Natural killer cell treated with Interleukin-12 subunit alpha and Interleukin-12 subunit beta and Interleukin-15 and Interleukin-18, amount 100 ng/mL, for 72 hours (primary cell): ENCODE results near the gene ATG2B. TPM values are rescaled to one million over a fixed set of nuclear protein-coding genes. Genes with fewer than 3 reads are reported as not detected.

Experiments used
- ATAC-seq, 2 donors: fragments of 150-1000 bp; cut with Tn5 transposase in 1 of 2; sonication (Bioruptor Pico), chemical (Tn5 transposase) in 1 of 2; 2 replicates each; pipeline ENCODE4 v1.10.0; 2021
- DNase-seq: peaks from one replicate; pipeline ENCODE4 v3.0.0; 2022; ENCODE audit warnings: low spot score
- H3K27ac Mint-ChIP-seq, 2 donors: 1 replicate in 1 of 2; 2 replicates in 1 of 2; pipeline ENCODE4 v1.8.0; 2022; ENCODE audit warnings: mixed read lengths in 2 of 2, mild to moderate bottlenecking in 1 of 2, moderate library complexity in 1 of 2
- H3K27me3 Mint-ChIP-seq, 2 donors: 1 replicate in 1 of 2; 2 replicates in 1 of 2; pipeline ENCODE4 v1.8.0; 2022; ENCODE audit warnings: mixed read lengths in 2 of 2
- H3K36me3 Mint-ChIP-seq: one replicate; pipeline ENCODE4 v1.8.0; 2022; ENCODE audit warnings: mixed read lengths
- H3K4me1 Mint-ChIP-seq, 2 donors: 1 replicate in 1 of 2; 2 replicates in 1 of 2; pipeline ENCODE4 v1.8.0; 2022; ENCODE audit warnings: low read depth in 2 of 2, mixed read lengths in 2 of 2, mild to moderate bottlenecking in 1 of 2
- H3K4me3 Mint-ChIP-seq: one replicate; pipeline ENCODE4 v1.8.0; 2022; ENCODE audit warnings: mixed read lengths
- H3K9me3 Mint-ChIP-seq: 2 replicates; pipeline ENCODE4 v1.8.0; 2022; ENCODE audit warnings: mixed read lengths
- total RNA-seq, 2 donors: library from RNA; stranded (reverse); gene quantifications; one replicate each; pipeline ENCODE4 v1.2.3, GENCODE V29; 2022

Gene ATG2B
- total RNA-seq, 2 donors from 2014 or later: 19.1 to 31.8 TPM

DNA sequence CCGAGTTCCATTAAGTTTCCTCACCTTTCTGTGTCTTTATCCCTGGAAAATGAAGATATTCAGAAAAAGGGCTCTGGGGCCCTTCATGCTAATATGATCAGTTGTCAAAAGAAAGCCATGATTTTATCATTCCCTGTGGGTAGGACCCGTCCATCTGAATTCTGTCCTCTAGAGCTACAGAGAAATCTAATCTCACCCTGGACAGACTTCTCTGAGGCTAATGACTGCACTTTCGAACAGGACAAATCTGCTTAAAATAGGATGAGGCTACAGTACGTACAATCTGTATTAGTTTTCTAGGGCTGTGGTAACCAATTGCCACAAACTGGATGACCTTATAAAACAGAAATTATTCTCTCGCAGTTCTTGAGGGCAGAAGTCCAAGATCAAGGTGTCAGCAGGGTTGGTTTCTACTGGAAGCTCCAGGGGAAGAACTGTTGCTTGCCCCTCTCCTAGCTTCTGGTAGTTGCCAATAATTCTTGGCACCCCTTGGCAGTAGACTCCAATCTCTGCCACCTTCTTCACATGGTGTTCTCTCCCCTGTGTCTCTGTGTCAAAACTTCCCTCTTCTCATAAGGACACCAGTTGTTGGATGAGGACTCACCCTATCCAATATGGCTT, 30.0 kb upstream of the ATG2B start:
- Mint-ChIP-seq H3K27me3 (peaks cover 8% of the 10 kb centered on the region in 2 donors), H3K9me3 (no peaks in the 10 kb centered on the region), H3K4me3 (peak overlapping the region; percentile 92), H3K4me1 (peaks cover 0 to 2% of the 10 kb centered on the region in 2 donors), H3K36me3 (no peaks in the 10 kb centered on the region), H3K27ac (no peak overlapping the region)
- DNase-seq (no peak), ATAC-seq (no peak)

- H3K27me3 Mint-ChIP-seq: peaks cover 5 to 8% of the 10 kb centered on the region in 2 donors
- ATAC-seq (peak; percentile 99), DNase-seq (peak; percentile 99)
- no peaks in the 10 kb centered on the region for H3K9me3 Mint-ChIP-seq
- H3K4me3 Mint-ChIP-seq: peak overlapping the region; percentile 92
- H3K4me1 Mint-ChIP-seq: peaks cover 0 to 2% of the 10 kb centered on the region in 2 donors
- no peaks in the 10 kb centered on the region for H3K36me3 Mint-ChIP-seq
- peak overlapping the region; percentile 58 to 67 for H3K27ac Mint-ChIP-seq
Measured at GRCh38 chr14:96391293-96392118, 28.4 kb upstream of the ATG2B start.

GRCh38 chr14:96390965-96391292, 27.8 kb upstream of the ATG2B start:
- Mint-ChIP-seq H3K4me1 (peaks cover 0 to 2% of the 10 kb centered on the region in 2 donors), H3K9me3 (no peaks in the 10 kb centered on the region), H3K27ac (peak overlapping the region; percentile 58 to 67), H3K36me3 (no peaks in the 10 kb centered on the region), H3K4me3 (peak overlapping the region; percentile 92), H3K27me3 (peaks cover 5 to 8% of the 10 kb centered on the region in 2 donors)
- DNase-seq (no peak), ATAC-seq (no peak)

GRCh38 chr14:96385385-96385784, 22.2 kb upstream of the ATG2B start:
- Mint-ChIP-seq H3K4me1 (peaks cover 6% of the 10 kb centered on the region in 2 donors), H3K27me3 (no peaks in the 10 kb centered on the region), H3K27ac (no peak overlapping the region), H3K36me3 (peaks cover 6% of the 10 kb centered on the region), H3K4me3 (no peak overlapping the region), H3K9me3 (no peaks in the 10 kb centered on the region)
- no peak for DNase-seq
- no peak for ATAC-seq

DNA sequence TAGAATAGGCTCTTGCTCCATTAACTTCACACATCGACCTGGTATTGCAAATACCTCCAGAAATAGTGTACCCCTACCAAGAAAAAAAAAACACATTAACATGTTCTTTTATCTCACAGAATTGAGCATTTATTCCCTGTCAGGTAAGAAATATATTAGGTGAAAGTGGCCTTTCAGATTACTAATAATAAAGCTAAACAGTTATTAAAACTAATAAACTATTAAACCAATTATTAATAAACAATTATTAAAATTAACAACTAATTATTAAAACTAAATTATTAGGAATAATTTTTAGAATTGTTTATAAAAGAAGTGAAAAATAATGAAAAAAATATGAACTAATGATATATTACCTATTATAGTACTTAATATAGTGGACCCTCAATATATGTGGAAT, 21.6 kb upstream of the ATG2B start:
- Mint-ChIP-seq H3K4me1 (peaks cover 6 to 8% of the 10 kb centered on the region in 2 donors), H3K27ac (no peak overlapping the region), H3K9me3 (no peaks in the 10 kb centered on the region), H3K27me3 (no peaks in the 10 kb centered on the region), H3K36me3 (peaks cover 6% of the 10 kb centered on the region), H3K4me3 (no peak overlapping the region)
- DNase-seq: no peak
- no peak for ATAC-seq

DNA sequence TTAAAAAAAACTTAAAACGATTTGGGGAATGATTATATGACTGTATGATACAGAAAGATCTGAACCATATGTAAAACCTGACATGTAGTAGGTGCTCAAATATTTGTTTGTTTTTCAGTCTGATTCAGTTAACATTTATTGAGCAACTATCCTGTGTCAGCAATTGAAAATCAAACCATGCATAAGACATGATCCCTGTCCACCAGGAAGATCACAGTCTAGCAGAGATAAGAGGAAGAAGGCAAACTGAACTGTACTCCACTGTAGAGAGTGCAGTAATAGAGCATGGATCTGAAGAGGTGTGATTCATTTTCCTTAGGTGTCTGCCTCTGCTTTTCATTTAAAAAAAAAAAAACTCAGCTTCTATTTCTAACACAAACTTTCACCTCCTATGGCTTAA, 20.9 kb upstream of the ATG2B start:
- H3K27me3 Mint-ChIP-seq: no peaks in the 10 kb centered on the region
- peaks cover 6 to 8% of the 10 kb centered on the region in 2 donors for H3K4me1 Mint-ChIP-seq
- no peak overlapping the region for H3K27ac Mint-ChIP-seq
- no peaks in the 10 kb centered on the region for H3K9me3 Mint-ChIP-seq
- peaks cover 6% of the 10 kb centered on the region for H3K36me3 Mint-ChIP-seq
- DNase-seq: no peak
- H3K4me3 Mint-ChIP-seq: no peak overlapping the region
- no peak for ATAC-seq

DNA sequence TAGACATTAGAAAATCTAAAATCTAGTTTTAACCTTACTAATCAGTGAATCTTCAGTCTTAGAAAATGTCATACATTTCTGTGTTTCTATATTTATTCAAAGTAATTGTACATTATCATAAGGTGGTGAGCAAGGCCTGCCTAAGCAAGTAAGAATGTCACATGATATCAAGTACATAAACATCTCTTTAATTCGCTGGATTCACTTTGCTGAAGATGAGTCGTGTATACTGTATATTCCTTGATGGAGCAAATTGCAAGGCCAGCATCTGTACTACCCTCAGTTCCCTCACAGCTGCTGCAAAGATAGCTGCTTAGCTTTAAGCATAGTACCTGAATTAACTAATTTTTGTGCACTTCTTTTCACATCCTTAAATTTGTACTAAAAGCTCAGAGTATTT, 20.3 kb upstream of the ATG2B start:
- H3K27me3 Mint-ChIP-seq: no peaks in the 10 kb centered on the region

DNA sequence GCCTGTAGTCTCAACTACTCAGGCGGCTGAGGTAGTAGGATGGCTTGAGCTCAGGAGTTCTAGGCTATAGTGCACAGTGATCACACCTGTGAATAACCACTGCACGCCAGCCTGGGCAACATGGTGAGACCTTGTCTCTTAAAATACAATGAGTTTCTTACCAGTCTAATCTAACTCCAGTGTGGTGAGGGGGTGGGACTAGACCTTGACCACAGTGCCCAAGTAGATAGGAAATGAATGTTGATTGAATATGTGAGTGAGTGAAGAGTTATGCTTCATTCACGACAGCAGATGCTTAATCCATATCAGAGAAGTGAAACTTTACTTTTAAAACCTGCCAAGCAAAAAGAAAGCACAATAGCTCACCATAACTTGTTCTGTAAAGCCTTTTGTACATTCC, 17.6 kb upstream of the ATG2B start:
- peaks cover 8 to 10% of the 10 kb centered on the region in 2 donors for H3K4me1 Mint-ChIP-seq
- H3K36me3 Mint-ChIP-seq: peaks cover 6% of the 10 kb centered on the region
- no peak overlapping the region for H3K4me3 Mint-ChIP-seq
- no peak for ATAC-seq
- H3K27ac Mint-ChIP-seq: peak overlapping the region in 1 of 2 donors; percentile 27
- H3K27me3 Mint-ChIP-seq: no peaks in the 10 kb centered on the region
- H3K9me3 Mint-ChIP-seq: no peaks in the 10 kb centered on the region
- DNase-seq: no peak

More for the DNA sequence above, 20.3 kb upstream of the ATG2B start:
- ATAC-seq (no peak), DNase-seq (no peak)
- H3K36me3 Mint-ChIP-seq: peaks cover 6% of the 10 kb centered on the region
- no peak overlapping the region for H3K27ac Mint-ChIP-seq
- peaks cover 6 to 8% of the 10 kb centered on the region in 2 donors for H3K4me1 Mint-ChIP-seq
- no peaks in the 10 kb centered on the region for H3K9me3 Mint-ChIP-seq
- no peak overlapping the region for H3K4me3 Mint-ChIP-seq

DNA sequence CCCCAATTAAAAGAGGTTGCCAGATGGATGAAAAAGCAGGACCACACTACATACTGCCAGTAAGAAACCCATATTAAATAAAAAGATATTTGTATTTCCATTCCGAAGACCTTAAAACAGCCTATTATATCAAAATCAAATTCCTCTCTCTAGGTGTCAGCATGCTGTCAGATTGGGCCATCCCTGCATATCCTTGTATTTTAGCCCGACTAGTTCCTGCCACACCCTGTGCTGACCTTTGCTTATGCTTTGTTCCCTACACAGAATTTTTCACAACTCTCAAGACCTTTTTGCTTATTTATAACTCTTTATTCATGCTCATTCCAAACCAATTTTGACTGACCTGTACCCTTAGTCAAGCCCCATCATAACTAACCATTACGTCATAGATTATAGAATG, 13.0 kb upstream of the ATG2B start:
- no peak for ATAC-seq
- no peak for DNase-seq
- H3K9me3 Mint-ChIP-seq: no peaks in the 10 kb centered on the region
- H3K36me3 Mint-ChIP-seq: no peaks in the 10 kb centered on the region
- no peak overlapping the region for H3K27ac Mint-ChIP-seq
- H3K27me3 Mint-ChIP-seq: no peaks in the 10 kb centered on the region
- no peak overlapping the region for H3K4me3 Mint-ChIP-seq
- peaks cover 8 to 14% of the 10 kb centered on the region in 2 donors for H3K4me1 Mint-ChIP-seq

- Mint-ChIP-seq H3K27me3 (no peaks in the 10 kb centered on the region), H3K4me1 (peaks cover 3 to 15% of the 10 kb centered on the region in 2 donors), H3K9me3 (peaks cover 4% of the 10 kb centered on the region), H3K4me3 (no peak overlapping the region), H3K27ac (no peak overlapping the region), H3K36me3 (no peaks in the 10 kb centered on the region)
- DNase-seq: no peak
- ATAC-seq: no peak
Measured at GRCh38 chr14:96373538-96373937, 10.4 kb upstream of the ATG2B start.

DNA sequence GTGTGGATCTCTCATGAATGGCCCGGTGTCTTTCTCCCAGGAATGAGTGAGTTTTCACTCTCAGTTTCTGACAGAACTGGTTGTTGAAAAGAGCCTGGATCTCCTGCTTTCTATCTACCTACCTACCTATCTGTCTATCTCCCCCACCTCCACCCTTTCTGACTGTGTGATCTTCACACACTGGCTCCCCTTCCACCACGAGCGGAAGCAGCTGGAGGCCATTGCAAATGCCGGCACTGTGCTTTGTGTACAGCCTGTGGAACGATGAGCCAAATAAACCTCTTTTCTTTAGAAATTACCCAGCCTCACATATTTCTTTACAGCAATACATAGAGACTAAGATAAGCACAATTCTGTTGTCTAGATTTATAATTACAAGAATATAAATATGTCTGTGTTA, 7.4 kb upstream of the ATG2B start:
- Mint-ChIP-seq H3K27me3 (no peaks in the 10 kb centered on the region), H3K4me3 (no peak overlapping the region), H3K9me3 (peaks cover 4% of the 10 kb centered on the region), H3K4me1 (peaks cover 7 to 22% of the 10 kb centered on the region in 2 donors), H3K27ac (no peak overlapping the region), H3K36me3 (no peaks in the 10 kb centered on the region)
- DNase-seq (no peak), ATAC-seq (no peak)

DNA sequence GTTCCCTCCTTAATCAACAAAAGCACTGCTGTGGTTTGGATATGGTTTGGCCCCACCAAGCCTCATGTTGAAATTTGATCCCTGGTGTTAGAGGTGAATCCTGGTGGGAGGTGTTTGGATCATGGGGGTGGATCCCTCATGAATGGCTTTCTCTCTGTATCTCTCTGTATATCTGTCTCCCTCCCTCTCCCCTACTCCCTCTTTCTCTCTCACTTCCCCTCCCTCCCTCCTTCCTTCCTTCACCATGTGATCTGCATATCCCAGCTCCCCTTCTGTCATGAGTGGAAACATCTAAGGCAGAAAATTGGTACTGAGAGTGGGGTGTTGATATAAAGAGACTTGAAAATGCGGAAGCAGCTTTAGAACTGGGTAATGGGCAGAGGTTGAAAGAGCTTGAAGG, 5.4 kb upstream of the ATG2B start:
- ATAC-seq (no peak), DNase-seq (no peak)
- peaks cover 4% of the 10 kb centered on the region for H3K9me3 Mint-ChIP-seq
- no peak overlapping the region for H3K4me3 Mint-ChIP-seq
- H3K27me3 Mint-ChIP-seq: no peaks in the 10 kb centered on the region
- no peaks in the 10 kb centered on the region for H3K36me3 Mint-ChIP-seq
- no peak overlapping the region for H3K27ac Mint-ChIP-seq
- peaks cover 21 to 35% of the 10 kb centered on the region in 2 donors for H3K4me1 Mint-ChIP-seq

DNA sequence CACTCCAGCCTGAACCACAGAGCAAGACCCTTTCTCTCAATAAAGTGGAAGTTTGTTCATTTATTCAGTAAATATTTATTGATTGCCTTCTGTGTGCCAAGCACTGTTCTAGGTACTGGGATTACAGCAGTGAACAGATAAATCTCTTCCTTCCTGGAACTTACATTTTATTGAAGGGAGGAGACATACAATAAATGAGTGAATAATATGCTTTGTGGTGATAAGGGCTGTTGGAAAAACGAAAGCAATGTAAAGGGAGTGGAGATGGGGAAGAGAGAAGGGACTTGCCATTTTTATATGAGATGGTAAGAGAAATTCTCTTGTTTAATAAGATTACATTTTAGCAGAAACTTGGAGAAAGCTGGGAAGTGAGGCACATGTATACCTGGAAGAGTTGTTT, 1.8 kb upstream of the ATG2B start:
- H3K4me3 Mint-ChIP-seq: peak overlapping the region; percentile 92
- DNase-seq: no peak
- H3K4me1 Mint-ChIP-seq: peaks cover 40 to 45% of the 10 kb centered on the region in 2 donors
- no peak for ATAC-seq
- no peaks in the 10 kb centered on the region for H3K27me3 Mint-ChIP-seq
- H3K9me3 Mint-ChIP-seq: peaks cover 4% of the 10 kb centered on the region
- peak overlapping the region; percentile 78 to 89 for H3K27ac Mint-ChIP-seq
- H3K36me3 Mint-ChIP-seq: no peaks in the 10 kb centered on the region

DNA sequence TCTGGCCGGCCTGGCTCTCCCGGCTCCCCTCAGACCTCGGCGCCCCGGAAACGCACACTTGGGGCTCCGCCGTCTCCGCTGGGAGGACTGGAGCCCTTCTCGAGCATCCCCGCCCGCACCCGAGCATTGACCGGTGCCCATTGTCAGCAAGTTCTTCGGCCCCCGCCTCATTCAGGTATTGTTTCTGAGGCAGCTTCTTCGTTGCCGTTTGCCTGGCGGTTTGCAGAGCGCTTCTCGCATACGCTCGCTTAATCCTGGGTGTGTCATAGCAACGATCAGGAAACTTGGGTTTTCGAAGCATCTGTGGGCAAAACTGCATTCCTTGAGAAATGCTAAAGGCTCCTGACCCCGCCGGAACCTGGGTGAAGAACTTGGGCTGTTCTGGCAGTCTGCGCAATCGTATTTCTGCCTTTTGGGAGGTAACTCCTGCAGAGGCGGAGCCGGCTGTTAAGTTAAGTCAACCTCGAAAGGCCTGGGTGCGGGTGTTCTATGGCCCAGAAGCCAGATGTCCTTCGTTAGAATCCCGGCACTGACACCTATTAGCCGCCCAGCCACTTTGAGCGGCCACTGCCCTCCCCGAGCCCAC, 703 bp upstream of the ATG2B start:
- Mint-ChIP-seq H3K9me3 (peaks cover 2% of the 10 kb centered on the region), H3K27ac (peak overlapping the region; percentile 78 to 89), H3K27me3 (no peaks in the 10 kb centered on the region), H3K36me3 (no peaks in the 10 kb centered on the region), H3K4me3 (peak overlapping the region; percentile 92), H3K4me1 (peaks cover 44 to 45% of the 10 kb centered on the region in 2 donors)
- no peak for ATAC-seq
- DNase-seq: no peak
